Hepatocyte (in vitro differentiated cells): Measurements from ENCODE around the gene SAPCD2. TPM values are rescaled to one million over a fixed set of nuclear protein-coding genes. Genes with fewer than 3 reads are reported as not detected.

Experiments
- DNase-seq: peaks from one replicate; pipeline ENCODE4 v3.0.0-alpha.2; 2016; ENCODE audit warnings: low spot score
- H2AFZ ChIP-seq: fragments of 200-600 bp; sonication (generic); 2 replicates; pipeline ENCODE4 v1.6.0; 2016; ENCODE audit warnings: antibody characterized with exemption, mild to moderate bottlenecking
- H3K27ac ChIP-seq: fragments of 200-600 bp; sonication (generic); 2 replicates; pipeline ENCODE4 v1.5.1; 2016; ENCODE audit warnings: mild to moderate bottlenecking
- H3K27me3 ChIP-seq: fragments of 200-600 bp; sonication (generic); 2 replicates; pipeline ENCODE4 v1.6.1; 2016
- H3K36me3 ChIP-seq: fragments of 200-600 bp; sonication (generic); replicated peaks from 2 replicates; pipeline ENCODE4 v1.5.1; 2016; ENCODE audit warnings: low read depth; ENCODE audit not compliant: insufficient read depth
- H3K4me1 ChIP-seq: fragments of 200-600 bp; sonication (generic); 2 replicates; pipeline ENCODE4 v1.5.1; 2016; ENCODE audit warnings: mild to moderate bottlenecking, moderate library complexity; ENCODE audit not compliant: insufficient read depth
- H3K4me2 ChIP-seq: fragments of 200-600 bp; sonication (generic); 2 replicates; pipeline ENCODE4 v1.6.0; 2016
- H3K4me3 ChIP-seq: fragments of 200-600 bp; sonication (generic); 2 replicates; pipeline ENCODE4 v1.5.1; 2016; ENCODE audit warnings: mild to moderate bottlenecking
- H3K79me2 ChIP-seq: fragments of 200-600 bp; sonication (generic); 2 replicates; pipeline ENCODE4 v1.6.0; 2017; ENCODE audit warnings: mild to moderate bottlenecking
- H3K9me2 ChIP-seq: fragments of 200-600 bp; sonication (generic); replicated peaks from 2 replicates; pipeline ENCODE4 v1.6.0; 2017; ENCODE audit warnings: mild to moderate bottlenecking; ENCODE audit not compliant: insufficient read depth
- H3K9me3 ChIP-seq: fragments of 200-600 bp; sonication (generic); 2 replicates; pipeline ENCODE4 v1.5.1; 2016; ENCODE audit warnings: low read depth, mild to moderate bottlenecking
- H4K20me1 ChIP-seq: fragments of 200-600 bp; sonication (generic); 2 replicates; pipeline ENCODE4 v1.6.0; 2016; ENCODE audit warnings: mild to moderate bottlenecking; ENCODE audit not compliant: insufficient read depth, poor library complexity, severe bottlenecking
- CTCF ChIP-seq: fragments of 200-600 bp; sonication (generic); IDR thresholded peaks from 2 replicates; pipeline ENCODE4 v1.5.1; 2016; ENCODE audit warnings: antibody characterized with exemption, mild to moderate bottlenecking; ENCODE audit not compliant: poor library complexity
- EZH2 ChIP-seq: fragments of 200-600 bp; sonication (generic); IDR thresholded peaks from 2 replicates; pipeline ENCODE4 v1.6.1; 2016; ENCODE audit warnings: antibody characterized with exemption, mild to moderate bottlenecking, borderline replicate concordance
- EZH2phosphoT487 ChIP-seq: fragments of 200-600 bp; sonication (generic); IDR thresholded peaks from one replicate; pipeline ENCODE4 v1.6.1; 2018; ENCODE audit warnings: antibody characterized with exemption, mild to moderate bottlenecking, low read depth, moderate library complexity; ENCODE audit not compliant: unreplicated experiment, severe bottlenecking
- WGBS: methylation state at CpG from one replicate; pipeline ENCODE4 v1.1.6; 2016; ENCODE audit warnings: low lambda C conversion rate; ENCODE audit errors: missing lambda C conversion rate; 5-methylcytosine and 5-hydroxymethylcytosine counted together
- polyA plus RNA-seq: library from polyadenylated mRNA; unstranded; fragments of >200 nt; fragmentation: Nextera tagmentation; extraction: Ambion mirVana; gene quantifications from 2 replicates; pipeline ENCODE4 v1.2.1, GENCODE V29; 2016
- total RNA-seq: library from RNA; depleted of rRNA; stranded (reverse); fragments of >200 nt; gene quantifications from 2 replicates; pipeline ENCODE4 v1.2.3, GENCODE V29; 2014

The SAPCD2 gene
- total and polyA plus RNA-seq, 2 experiments from 2014 or later: 4.8 to 7.5 TPM

- DNase-seq: no peak
- WGBS: 75% methylated on average over 16 of the region's 16 CpGs
- Histone ChIP-seq H3K4me3 (no peak within 1 kb of the TSS), H3K36me3 (no peaks in the 10 kb centered on the region), H2AFZ (no peak within 1 kb of the TSS), H3K9me2 (no peaks in the 10 kb centered on the region), H3K79me2 (no peaks in the 10 kb centered on the region), H3K9me3 (no peaks in the 10 kb centered on the region), H3K4me2 (no peak within 1 kb of the TSS), H4K20me1 (no peaks in the 10 kb centered on the region), H3K27me3 (no peaks in the 10 kb centered on the region), H3K4me1 (peaks cover 19% of the 10 kb centered on the region), H3K27ac (no peak within 1 kb of the TSS)
- no peak for TF ChIP-seq CTCF
- TF ChIP-seq EZH2: no peak
- TF ChIP-seq EZH2phosphoT487: no peak
Observed at GRCh38 chr9:137031904-137032640, 38.3 kb downstream of the SAPCD2 start, which contains the start of gene FUT7. Gene FUT7, minus strand, starts transcription at chr9:137032088. Its CDS starts 97 bp downstream, at chr9:137031991.

GRCh38 chr9:137030538-137031527, 39.5 kb downstream of the SAPCD2 start:
- no peaks in the 10 kb centered on the region for H3K36me3 ChIP-seq
- TF ChIP-seq EZH2: no peak
- TF ChIP-seq CTCF: no peak
- no peak for TF ChIP-seq EZH2phosphoT487
- H3K9me3 ChIP-seq: no peaks in the 10 kb centered on the region
- H3K27me3 ChIP-seq: no peaks in the 10 kb centered on the region
- H2AFZ ChIP-seq: no peak overlapping the region
- 97% methylated on average over 56 of the region's 65 CpGs for WGBS
- H3K79me2 ChIP-seq: no peaks in the 10 kb centered on the region
- H4K20me1 ChIP-seq: no peaks in the 10 kb centered on the region
- H3K27ac ChIP-seq: no peak overlapping the region
- H3K9me2 ChIP-seq: no peaks in the 10 kb centered on the region
- no peak overlapping the region for H3K4me3 ChIP-seq
- no peak overlapping the region for H3K4me2 ChIP-seq
- H3K4me1 ChIP-seq: peaks cover 20% of the 10 kb centered on the region
- DNase-seq: no peak

- DNase-seq: no peak
- TF ChIP-seq CTCF: no peak
- no peak for TF ChIP-seq EZH2
- TF ChIP-seq EZH2phosphoT487: no peak
- Histone ChIP-seq H2AFZ (no peak overlapping the region), H4K20me1 (no peaks in the 10 kb centered on the region), H3K9me2 (no peaks in the 10 kb centered on the region), H3K4me1 (peaks cover 20% of the 10 kb centered on the region), H3K36me3 (no peaks in the 10 kb centered on the region), H3K27ac (no peak overlapping the region), H3K79me2 (no peaks in the 10 kb centered on the region), H3K4me3 (no peak overlapping the region), H3K27me3 (no peaks in the 10 kb centered on the region), H3K9me3 (no peaks in the 10 kb centered on the region), H3K4me2 (no peak overlapping the region)
- 86% methylated on average over 14 of the region's 15 CpGs for WGBS
Observed at GRCh38 chr9:137030006-137030405, 40.4 kb downstream of the SAPCD2 start.
